Endothelial cell of umbilical vein (primary cell): ENCODE results near the gene SESN3. TPM values are rescaled to one million over a fixed set of nuclear protein-coding genes. Genes with fewer than 3 reads are reported as not detected.

Source experiments
- BruUV-seq: library from RNA; stranded (reverse); fragments of 400-500 nt; replicated peaks from 2 replicates; lab custom pipeline; 2021; lab: Mats Ljungman, UMichigan
- CTCF ChIA-PET: fragments of 300-600, 350-600 bp; sonication (Branson Sonifier 250); formaldehyde crosslinking; loops from one replicate; lab custom pipeline; 2021; ENCODE audit warnings: antibody characterized with exemption, inconsistent platforms; lab: Charles Lee
- POLR2A ChIA-PET: fragments of 300-600, 350-600 bp; sonication (Branson Sonifier 250); formaldehyde crosslinking; loops from one replicate; lab custom pipeline; 2021; ENCODE audit warnings: antibody characterized with exemption, inconsistent platforms; lab: Charles Lee
- DNase-seq: peaks from one replicate; pipeline ENCODE4 v3.0.0-alpha.2; 2011; ENCODE audit warnings: low read depth, low spot score
- FAIRE-seq: peaks from 2 replicates; lab custom pipeline; 2011; peaks lifted over from hg19 to GRCh38; lab: Jason Lieb, UNC
- H2AFZ ChIP-seq: 2 replicates; pipeline ENCODE4 v1.6.0; 2012; ENCODE audit warnings: low read depth, low read length, control low read depth, inconsistent platforms
- H3K27ac ChIP-seq: 2 replicates; pipeline ENCODE4 v1.5.1; 2011; ENCODE audit warnings: low read depth, mild to moderate bottlenecking, control low read depth, low read length, moderate library complexity; ENCODE audit not compliant: insufficient read depth
- H3K27me3 ChIP-seq, 2 experiments: 2 replicates each; pipeline versions ENCODE4 v1.6.0 to v1.6.1; 2011; ENCODE audit warnings: low read length in 2 of 2, mixed read lengths in 1 of 2; ENCODE audit not compliant: control insufficient read depth in 2 of 2, insufficient read depth in 2 of 2
- H3K36me3 ChIP-seq, 2 experiments: 2 replicates in 1 of 2; 3 replicates in 1 of 2; pipeline ENCODE4 v1.5.1; 2011; ENCODE audit warnings: low read length in 2 of 2, mild to moderate bottlenecking in 1 of 2, moderate library complexity in 1 of 2; ENCODE audit not compliant: control insufficient read depth in 2 of 2, insufficient read depth in 2 of 2; ENCODE audit errors: extremely low read depth in 1 of 2
- H3K4me1 ChIP-seq: 3 replicates; pipeline ENCODE4 v1.5.1; 2011; ENCODE audit warnings: mild to moderate bottlenecking, low read length; ENCODE audit not compliant: control insufficient read depth, insufficient read depth; ENCODE audit errors: extremely low read depth
- H3K4me2 ChIP-seq: 2 replicates; pipeline ENCODE4 v1.6.1; 2011; ENCODE audit warnings: low read length, control low read depth, mixed read lengths; ENCODE audit not compliant: insufficient read depth
- H3K4me3 ChIP-seq, 3 experiments: fragments of 200-600 bp in 1 of 3; sonication (generic), shearing (Covaris generic) in 1 of 3; replicated peaks in 1 of 3; 2 replicates each; pipeline ENCODE4 v1.5.1; 2011 to 2016; ENCODE audit warnings: control low read depth in 3 of 3, low read length in 3 of 3, mild to moderate bottlenecking in 2 of 3, inconsistent platforms in 1 of 3, low read depth in 1 of 3, moderate library complexity in 1 of 3; ENCODE audit not compliant: insufficient read depth in 1 of 3
- H3K79me2 ChIP-seq: 2 replicates; pipeline ENCODE4 v1.6.0; 2012; ENCODE audit warnings: low read length, inconsistent platforms; ENCODE audit not compliant: control insufficient read depth, insufficient read depth
- H3K9ac ChIP-seq: replicated peaks from 2 replicates; pipeline ENCODE3; 2011; ENCODE audit warnings: low read length, control low read depth; ENCODE audit not compliant: insufficient read depth; ENCODE audit errors: extremely low read depth
- H3K9me1 ChIP-seq: replicated peaks from 3 replicates; pipeline ENCODE4 v1.6.0; 2011; ENCODE audit warnings: mild to moderate bottlenecking, low read length; ENCODE audit not compliant: control insufficient read depth, insufficient read depth; ENCODE audit errors: extremely low read depth
- H3K9me3 ChIP-seq: replicated peaks from 2 replicates; pipeline ENCODE4 v1.5.1; 2012; ENCODE audit warnings: low read length, inconsistent platforms; ENCODE audit not compliant: control insufficient read depth, insufficient read depth
- H4K20me1 ChIP-seq: replicated peaks from 2 replicates; pipeline ENCODE3; 2011; ENCODE audit warnings: mild to moderate bottlenecking, low read length; ENCODE audit not compliant: control insufficient read depth, insufficient read depth; ENCODE audit errors: extremely low read depth
- EZH2 ChIP-seq: IDR thresholded peaks from 2 replicates; pipeline ENCODE4 v1.6.1; 2012; ENCODE audit warnings: borderline replicate concordance, low read depth, mild to moderate bottlenecking, moderate library complexity, low read length, inconsistent platforms; ENCODE audit not compliant: severe bottlenecking
- FOS ChIP-seq: IDR thresholded peaks from 2 replicates; pipeline ENCODE4 v1.6.1; 2011; ENCODE audit warnings: mild to moderate bottlenecking, low read length, moderate library complexity, borderline replicate concordance; ENCODE audit not compliant: insufficient read depth
- GATA2 ChIP-seq: IDR thresholded peaks from 2 replicates; pipeline ENCODE4 v1.7.0; 2011; ENCODE audit warnings: low read depth, mild to moderate bottlenecking, moderate library complexity, mixed read lengths, low read length; ENCODE audit not compliant: insufficient read length, insufficient read depth
- JUN ChIP-seq: IDR thresholded peaks from 2 replicates; pipeline ENCODE4 v1.6.1; 2011; ENCODE audit warnings: borderline replicate concordance, low read depth; ENCODE audit not compliant: insufficient read length, insufficient read depth
- MAX ChIP-seq: IDR thresholded peaks from 2 replicates; pipeline ENCODE4 v1.6.1; 2011; ENCODE audit not compliant: insufficient read depth, insufficient read length
- MYC ChIP-seq: IDR thresholded peaks from one replicate; pipeline ENCODE4 v1.6.1; 2011; ENCODE audit warnings: mild to moderate bottlenecking, low read depth, low read length
- POLR2A ChIP-seq: IDR thresholded peaks from 2 replicates; pipeline ENCODE4 v1.6.1; 2012; ENCODE audit warnings: low read depth, mild to moderate bottlenecking, control low read depth, low read length
- POLR2AphosphoS5 ChIP-seq: IDR thresholded peaks from 2 replicates; pipeline ENCODE4 v1.6.1; 2012; ENCODE audit warnings: low read depth, mild to moderate bottlenecking, control low read depth, low read length, moderate library complexity; ENCODE audit not compliant: insufficient read depth
- dilution Hi-C: fragments of 300-500 bp; cut with MboI; formaldehyde crosslinking; loops from one replicate; pipeline ENCODE4 v1.15.0; 2019; ENCODE audit warnings: low sequenced_read_pairs; ENCODE audit not compliant: extremely low pct_ligation_motif_present
- intact Hi-C: fragments of 100-400 bp; cut with micrococcal nuclease; formaldehyde crosslinking; loops from one replicate; pipeline ENCODE4 v1.10.0; 2022
- polyA plus RNA-seq, 4 experiments: library from polyadenylated mRNA; depleted of rRNA in 3 of 4; stranded (reverse) in 3 of 4; unstranded in 1 of 4; fragments of >200 nt; gene quantifications; 2 replicates each; pipeline versions ENCODE4 v1.2.1 to v1.2.3, GENCODE V29; 2011 to 2012; ENCODE audit warnings: missing spikeins in 1 of 4
- total RNA-seq: library from RNA; stranded (reverse); gene quantifications from 2 replicates; pipeline ENCODE4 v1.2.3, GENCODE V29; 2021
- TF ChIP-seq, protein P1 (sequence below), 2 donors: IDR thresholded peaks; 1 replicate in 1 of 2; 2 replicates in 1 of 2; pipeline ENCODE4 v1.5.1; 2011; ENCODE audit warnings: low read length in 2 of 2, mild to moderate bottlenecking in 2 of 2, moderate library complexity in 2 of 2, control low read depth in 1 of 2, inconsistent platforms in 1 of 2, low read depth in 1 of 2; ENCODE audit not compliant: insufficient read depth in 1 of 2; ENCODE audit errors: extremely low read depth in 1 of 2

The SESN3 gene
- total and polyA plus RNA-seq, 2 donors (not counting 3 experiments of a cell fraction or from before 2014, with no cell fraction given), result 1.6 to 6.9 TPM

GRCh38 chr11:95192717-95193116 is 38.3 kb downstream of the SESN3 start:
- H3K9ac ChIP-seq, result no peak overlapping the region
- H3K27me3 ChIP-seq, result no peaks in the 10 kb centered on the region
- H3K4me2 ChIP-seq, result no peak overlapping the region
- no TSS peak for BruUV-seq
- no peak overlapping the region for H2AFZ ChIP-seq
- ChIA-PET CTCF (interaction anchor here (0.9 kb wide), 1 partner anchor 41 kb away, joined by 3 read pairs; no protein-coding TSS in a partner anchor), POLR2A (no interaction called here)
- H3K36me3 ChIP-seq, result peaks cover 0 to 2% of the 10 kb centered on the region in 2 experiments
- no peaks in the 10 kb centered on the region for H3K9me3 ChIP-seq
- no peaks in the 10 kb centered on the region for H3K9me1 ChIP-seq
- intact Hi-C loops (no loop called here), dilution Hi-C loops (no loop called here)
- FAIRE-seq, result no peak
- no peak overlapping the region for H3K4me3 ChIP-seq
- H3K79me2 ChIP-seq, result no peaks in the 10 kb centered on the region
- H4K20me1 ChIP-seq, result no peaks in the 10 kb centered on the region
- TF ChIP-seq POLR2AphosphoS5 (no peak), MYC (no peak), MAX (no peak), JUN (no peak)
- TF ChIP-seq, protein P1, sequence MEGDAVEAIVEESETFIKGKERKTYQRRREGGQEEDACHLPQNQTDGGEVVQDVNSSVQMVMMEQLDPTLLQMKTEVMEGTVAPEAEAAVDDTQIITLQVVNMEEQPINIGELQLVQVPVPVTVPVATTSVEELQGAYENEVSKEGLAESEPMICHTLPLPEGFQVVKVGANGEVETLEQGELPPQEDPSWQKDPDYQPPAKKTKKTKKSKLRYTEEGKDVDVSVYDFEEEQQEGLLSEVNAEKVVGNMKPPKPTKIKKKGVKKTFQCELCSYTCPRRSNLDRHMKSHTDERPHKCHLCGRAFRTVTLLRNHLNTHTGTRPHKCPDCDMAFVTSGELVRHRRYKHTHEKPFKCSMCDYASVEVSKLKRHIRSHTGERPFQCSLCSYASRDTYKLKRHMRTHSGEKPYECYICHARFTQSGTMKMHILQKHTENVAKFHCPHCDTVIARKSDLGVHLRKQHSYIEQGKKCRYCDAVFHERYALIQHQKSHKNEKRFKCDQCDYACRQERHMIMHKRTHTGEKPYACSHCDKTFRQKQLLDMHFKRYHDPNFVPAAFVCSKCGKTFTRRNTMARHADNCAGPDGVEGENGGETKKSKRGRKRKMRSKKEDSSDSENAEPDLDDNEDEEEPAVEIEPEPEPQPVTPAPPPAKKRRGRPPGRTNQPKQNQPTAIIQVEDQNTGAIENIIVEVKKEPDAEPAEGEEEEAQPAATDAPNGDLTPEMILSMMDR (IDR thresholded peaks at IDR 0.05; ENCODE audit: extremely low read depth in 1 of 2, insufficient read depth in 1 of 2, low read depth in 1 of 2, low read length in 2 of 2), result no peak
- no peaks in the 10 kb centered on the region for H3K4me1 ChIP-seq
- DNase-seq, result no peak
- no peak overlapping the region for H3K27ac ChIP-seq

- Histone ChIP-seq H3K9me3 (no peaks in the 10 kb centered on the region), H3K27ac (no peak overlapping the region), H3K4me3 (no peak overlapping the region), H3K9ac (no peak overlapping the region), H3K4me2 (no peak overlapping the region), H3K79me2 (no peaks in the 10 kb centered on the region), H3K36me3 (peaks cover 0 to 2% of the 10 kb centered on the region in 2 experiments), H3K27me3 (no peaks in the 10 kb centered on the region), H3K4me1 (no peaks in the 10 kb centered on the region), H2AFZ (no peak overlapping the region), H3K9me1 (no peaks in the 10 kb centered on the region), H4K20me1 (no peaks in the 10 kb centered on the region)
- ChIA-PET POLR2A (no interaction called here), CTCF (no interaction called here)
- no peak for FAIRE-seq
- intact Hi-C loops, result no loop called here
- BruUV-seq, result no TSS peak
- no peak for DNase-seq
- no peak for TF ChIP-seq POLR2A
- no peak for TF ChIP-seq EZH2
- TF ChIP-seq MYC, result no peak
- TF ChIP-seq, protein P1 (IDR thresholded peaks at IDR 0.05; ENCODE audit: extremely low read depth in 1 of 2, insufficient read depth in 1 of 2, low read depth in 1 of 2, low read length in 2 of 2), result no peak
- TF ChIP-seq GATA2, result no peak
- no peak for TF ChIP-seq POLR2AphosphoS5
- no peak for TF ChIP-seq FOS
- no peak for TF ChIP-seq MAX
- no peak for TF ChIP-seq JUN
- dilution Hi-C loops, result no loop called here
Measured at GRCh38 chr11:95187723-95188122, 43.3 kb downstream of the SESN3 start.
